ENCODE measurements around the gene RTP3.

Gene RTP3

GRCh38 chr3:46549408-46549904 is 51.7 kb downstream of the RTP3 start:
- no peak for DNase-seq

GRCh38 chr3:46549989-46550388 is 52.2 kb downstream of the RTP3 start:
- no peak for DNase-seq
